ENCODE measurements around the gene CXADR.

GRCh38 chr21:17578162-17578561 is 65.3 kb downstream of the CXADR start:
- no peak for TF ChIP-seq GATA3 (IDR thresholded peaks at IDR 0.05; ENCODE audit: low read depth, low read length)
- TF ChIP-seq GATA2 (IDR thresholded peaks at IDR 0.05; ENCODE audit: low read depth, low read length), result no peak

Data from SH-SY5Y (cell line).